ENCODE results near the gene TRAPPC3. TPM values are rescaled to one million over a fixed set of nuclear protein-coding genes. Genes with fewer than 3 reads are reported as not detected.
A peak's percentile ranks its signal among the peaks of the same experiment; 100 is the strongest.

Gene TRAPPC3
- total RNA-seq, 1 donor, result 94.6 TPM

DNA sequence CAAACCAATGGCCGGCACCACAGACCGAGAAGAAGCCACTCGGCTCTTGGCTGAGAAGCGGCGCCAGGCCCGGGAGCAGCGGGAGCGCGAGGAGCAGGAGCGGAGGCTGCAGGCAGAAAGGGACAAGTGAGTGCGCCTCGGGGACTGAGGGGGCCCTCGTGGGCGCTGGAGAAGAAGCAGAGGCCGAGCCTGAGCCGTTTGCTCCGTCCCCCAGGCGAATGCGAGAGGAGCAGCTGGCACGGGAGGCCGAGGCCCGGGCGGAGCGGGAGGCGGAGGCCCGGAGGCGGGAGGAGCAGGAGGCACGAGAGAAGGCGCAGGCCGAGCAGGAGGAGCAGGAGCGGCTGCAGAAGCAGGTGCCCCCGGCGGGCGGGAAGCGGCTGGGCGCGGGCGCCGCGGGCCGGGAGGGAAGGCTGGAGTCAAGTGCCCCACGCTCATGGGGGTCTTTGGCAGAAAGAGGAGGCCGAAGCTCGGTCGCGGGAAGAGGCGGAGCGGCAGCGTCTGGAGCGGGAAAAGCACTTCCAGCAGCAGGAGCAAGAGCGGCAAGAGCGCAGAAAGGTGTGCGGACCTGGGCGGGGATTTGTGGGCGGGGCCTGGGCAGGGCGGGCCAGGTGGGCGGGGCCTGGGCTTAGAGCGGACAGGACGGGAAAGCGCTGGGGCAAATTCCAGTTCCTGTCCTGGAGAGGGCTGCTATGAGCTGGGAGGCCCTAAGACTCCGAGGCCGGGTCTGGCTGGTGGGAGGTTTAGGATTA is 29.4 kb upstream of the TRAPPC3 start:
- no peak for DNase-seq (ENCODE audit: low read depth)
- TF ChIP-seq CTCF (IDR thresholded peaks at IDR 0.05; ENCODE audit: insufficient read depth, low read depth, low read length), result no peak
- no peak overlapping the region for H3K4me3 ChIP-seq (ENCODE audit: low read depth, low read length)

GRCh38 chr1:36177589-36178431 is 28.5 kb upstream of the TRAPPC3 start:
- DNase-seq (ENCODE audit: low read depth), result no peak
- TF ChIP-seq CTCF (IDR thresholded peaks at IDR 0.05; ENCODE audit: insufficient read depth, low read depth, low read length), result no peak
- H3K4me3 ChIP-seq (ENCODE audit: low read depth, low read length), result no peak overlapping the region

DNA sequence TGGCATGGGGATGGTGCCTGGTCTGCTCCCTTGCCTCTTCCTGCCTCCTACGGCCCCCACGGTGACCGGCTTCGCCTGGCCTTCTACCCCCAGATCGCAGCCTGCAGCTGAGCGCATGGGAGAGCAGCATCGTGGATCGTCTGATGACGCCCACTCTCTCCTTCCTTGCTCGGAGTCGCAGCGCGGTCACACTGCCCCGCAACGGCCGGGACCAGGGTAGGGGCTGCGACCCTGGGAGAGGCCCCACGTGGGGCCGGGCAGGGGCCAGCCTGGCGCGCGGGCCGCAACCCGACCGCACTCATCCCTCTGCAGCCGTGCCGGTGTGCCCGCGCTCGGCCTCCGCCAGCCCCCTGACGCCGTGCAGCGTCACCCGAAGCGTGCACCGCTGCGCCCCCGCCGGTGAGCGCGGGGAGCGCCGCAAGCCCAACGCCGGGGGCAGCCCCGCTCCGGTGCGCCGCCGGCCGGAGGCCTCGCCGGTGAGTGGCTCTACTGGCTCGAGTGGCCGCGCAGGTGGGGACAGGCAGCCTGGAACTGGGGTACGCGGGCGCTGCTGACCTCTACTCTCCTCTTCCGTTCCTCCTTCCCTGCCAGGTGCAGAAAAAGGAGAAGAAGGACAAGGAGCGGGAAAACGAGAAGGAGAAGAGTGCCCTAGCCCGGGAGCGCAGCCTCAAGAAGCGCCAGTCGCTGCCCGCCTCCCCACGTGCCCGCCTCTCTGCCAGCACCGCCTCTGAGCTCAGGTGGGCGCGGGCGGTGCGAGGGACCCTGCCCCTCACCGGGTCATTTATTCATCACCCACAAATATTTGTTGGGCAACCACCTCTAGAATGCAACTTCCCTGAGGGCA is 27.0 kb upstream of the TRAPPC3 start:
- DNase-seq (ENCODE audit: low read depth), result no peak
- TF ChIP-seq CTCF (IDR thresholded peaks at IDR 0.05; ENCODE audit: insufficient read depth, low read depth, low read length), result no peak
- H3K4me3 ChIP-seq (ENCODE audit: low read depth, low read length), result no peak overlapping the region

DNA sequence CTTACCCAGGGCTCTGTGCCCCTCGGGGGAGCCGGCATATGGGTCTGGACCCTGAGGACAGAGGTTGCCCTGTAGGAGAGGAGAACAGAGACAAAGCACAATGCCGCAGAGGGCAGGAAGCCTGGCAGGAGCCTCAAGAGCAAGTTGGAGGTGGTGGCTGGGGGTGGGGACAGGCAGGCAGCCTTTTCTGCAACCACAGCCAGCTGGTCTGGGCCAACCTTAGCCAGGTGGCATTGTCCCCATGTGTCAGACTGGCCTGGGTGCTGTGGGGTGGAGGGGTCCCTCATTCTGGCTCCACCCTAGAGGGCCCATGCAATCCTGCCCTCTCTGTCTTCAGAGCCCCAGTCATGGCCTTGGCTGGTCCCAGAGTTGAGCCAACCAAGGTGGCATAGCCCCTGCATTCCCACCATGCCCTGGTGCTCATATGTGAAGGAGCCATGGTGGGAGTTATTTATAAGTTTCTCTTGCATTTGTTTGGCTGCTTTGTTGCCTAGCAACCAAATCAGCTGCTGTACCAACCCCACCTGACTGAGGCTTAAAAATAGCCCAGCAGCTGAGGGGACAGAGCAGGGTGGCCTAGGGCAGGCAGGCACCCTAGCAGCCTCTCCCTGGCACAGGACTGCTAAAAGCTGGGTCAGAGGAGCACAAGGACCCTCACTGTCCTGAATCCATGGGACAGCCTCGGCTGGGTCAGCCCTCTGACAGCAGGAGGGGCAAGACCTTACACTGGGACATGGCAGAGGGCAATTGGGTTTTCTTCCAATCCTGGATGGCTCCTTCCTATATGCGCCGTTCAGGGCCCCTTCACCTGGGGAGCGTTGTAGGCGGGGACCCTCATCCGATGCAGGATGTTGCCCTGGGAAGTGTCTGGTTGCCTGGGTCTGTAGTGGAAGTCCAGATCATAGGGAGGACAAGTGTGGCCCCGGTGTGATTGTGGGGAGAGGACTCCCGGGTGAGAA is 26.1 kb upstream of the TRAPPC3 start:
- no peak for TF ChIP-seq CTCF (IDR thresholded peaks at IDR 0.05; ENCODE audit: insufficient read depth, low read depth, low read length)
- no peak overlapping the region for H3K4me3 ChIP-seq (ENCODE audit: low read depth, low read length)
- peak; percentile 63 for DNase-seq (ENCODE audit: low read depth)

DNA sequence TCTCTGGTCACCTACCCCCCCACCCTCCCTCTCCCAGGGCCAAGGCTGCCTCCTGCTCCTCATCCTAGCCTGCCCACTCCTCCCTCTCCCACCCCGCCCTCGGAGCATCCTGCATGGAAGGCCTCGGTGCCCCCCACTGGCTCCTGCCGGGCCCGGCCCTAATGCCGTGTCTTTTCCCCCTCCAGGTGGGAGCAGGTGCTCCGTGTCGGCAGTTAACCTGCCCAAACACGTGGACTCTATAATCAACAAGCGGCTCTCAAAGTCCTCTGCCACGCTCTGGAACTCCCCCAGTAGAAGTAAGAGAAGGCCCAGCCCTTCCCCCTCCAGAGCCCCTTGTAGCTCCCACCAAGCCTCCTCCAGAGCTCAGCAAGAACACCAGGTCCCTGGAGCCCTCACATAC is 25.4 kb upstream of the TRAPPC3 start:
- no peak for TF ChIP-seq CTCF (IDR thresholded peaks at IDR 0.05; ENCODE audit: insufficient read depth, low read depth, low read length)
- no peak overlapping the region for H3K4me3 ChIP-seq (ENCODE audit: low read depth, low read length)
- DNase-seq (ENCODE audit: low read depth), result no peak

DNA sequence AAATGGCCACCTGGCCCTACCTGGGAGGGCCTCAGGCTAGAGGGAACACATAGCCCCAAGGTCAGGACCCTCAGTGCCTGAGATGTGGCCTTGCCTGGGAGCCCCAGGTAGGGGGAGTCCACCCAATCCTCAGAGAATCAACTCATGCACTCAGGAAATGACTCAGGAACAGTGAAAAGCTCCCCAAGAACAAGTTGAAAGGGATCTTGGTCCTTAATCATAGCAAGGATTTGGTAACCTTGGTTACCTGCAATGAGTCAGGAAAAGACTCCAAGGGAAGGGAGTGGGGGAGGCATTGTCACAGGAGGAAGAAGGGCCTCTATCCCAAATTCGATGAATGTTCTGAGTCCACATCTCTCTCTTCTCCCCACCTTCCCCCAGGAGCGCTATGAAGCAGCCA is 23.7 kb upstream of the TRAPPC3 start:
- no peak overlapping the region for H3K4me3 ChIP-seq (ENCODE audit: low read depth, low read length)
- no peak for TF ChIP-seq CTCF (IDR thresholded peaks at IDR 0.05; ENCODE audit: insufficient read depth, low read depth, low read length)
- DNase-seq (ENCODE audit: low read depth), result no peak
